Colonic mucosa (tissue), 4 donors: ENCODE measurements around the gene BICD1. TPM values are rescaled to one million over a fixed set of nuclear protein-coding genes. Genes with fewer than 3 reads are reported as not detected.

Experiments
- DNase-seq: peaks from one replicate; pipeline ENCODE4 v3.0.0-alpha.2; 2020
- H3K27ac ChIP-seq: fragments of 200-600 bp; one replicate; pipeline ENCODE4 v1.8.0; 2021
- H3K27me3 ChIP-seq: fragments of 200-600 bp; one replicate; pipeline ENCODE4 v1.8.0; 2021
- H3K36me3 ChIP-seq: fragments of 200-600 bp; one replicate; pipeline ENCODE4 v1.8.0; 2021
- H3K4me1 ChIP-seq: fragments of 200-600 bp; one replicate; pipeline ENCODE4 v1.8.0; 2021; ENCODE audit warnings: mild to moderate bottlenecking
- H3K4me3 ChIP-seq: fragments of 200-600 bp; one replicate; pipeline ENCODE4 v1.8.0; 2021
- H3K9ac ChIP-seq, 2 donors: one replicate each; pipeline ENCODE4 v1.7.0; 2013; ENCODE audit warnings: control low read depth in 2 of 2, low read depth in 2 of 2, low read length in 2 of 2
- H3K9me3 ChIP-seq: fragments of 200-600 bp; one replicate; pipeline ENCODE4 v1.8.0; 2021
- intact Hi-C: fragments of 100-400 bp; cut with DNase I; formaldehyde crosslinking; loops from one replicate; pipeline ENCODE4 v1.14.1; 2022
- total RNA-seq, 2 donors: library from RNA; stranded (reverse); fragmentation: NEBNext Ultra II Directional in 1 of 2; extraction: Animal tissue kit (Norgen Biotek cat#: 25700) in 1 of 2; gene quantifications; one replicate each; pipeline ENCODE4 v1.2.1, GENCODE V29; 2021
- TF ChIP-seq, protein P1 (sequence below): fragments of 200-600 bp; IDR thresholded peaks from one replicate; pipeline ENCODE4 v1.8.0; 2022; ENCODE audit warnings: antibody characterized with exemption, mild to moderate bottlenecking
- donor health status: healthy.
- donor health status: DM: no; HTN: no; CAD: no.
- donor health status: DM: no; HTN: no; CAD: no.

The BICD1 gene
- total RNA-seq, 2 donors from 2014 or later: 4.2 to 5.8 TPM

DNA sequence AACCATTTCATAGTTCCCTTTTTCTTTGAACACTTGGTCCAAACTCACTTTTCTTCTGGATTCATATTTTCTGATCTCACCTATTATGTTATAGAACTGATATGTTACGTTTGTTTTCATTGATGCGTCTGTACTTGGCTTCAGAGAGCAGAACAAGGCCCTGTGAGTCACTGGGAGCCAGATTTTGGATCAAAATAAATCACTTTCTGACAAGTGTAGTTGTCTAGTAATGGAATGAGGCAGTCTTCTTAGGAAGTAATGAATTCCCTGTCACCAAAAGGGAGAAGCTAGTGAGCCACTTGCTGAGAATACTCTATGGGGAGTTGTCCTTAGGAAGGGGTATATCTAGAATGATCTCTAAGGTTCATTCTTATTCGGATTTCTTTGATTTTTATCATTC is 10.2 kb downstream of the BICD1 start:
- Histone ChIP-seq H3K27ac (no peak overlapping the region), H3K27me3 (no peaks in the 10 kb centered on the region), H3K9ac (no peak overlapping the region), H3K9me3 (no peaks in the 10 kb centered on the region), H3K4me1 (no peaks in the 10 kb centered on the region), H3K36me3 (no peaks in the 10 kb centered on the region), H3K4me3 (no peak overlapping the region)
- TF ChIP-seq, protein P1, sequence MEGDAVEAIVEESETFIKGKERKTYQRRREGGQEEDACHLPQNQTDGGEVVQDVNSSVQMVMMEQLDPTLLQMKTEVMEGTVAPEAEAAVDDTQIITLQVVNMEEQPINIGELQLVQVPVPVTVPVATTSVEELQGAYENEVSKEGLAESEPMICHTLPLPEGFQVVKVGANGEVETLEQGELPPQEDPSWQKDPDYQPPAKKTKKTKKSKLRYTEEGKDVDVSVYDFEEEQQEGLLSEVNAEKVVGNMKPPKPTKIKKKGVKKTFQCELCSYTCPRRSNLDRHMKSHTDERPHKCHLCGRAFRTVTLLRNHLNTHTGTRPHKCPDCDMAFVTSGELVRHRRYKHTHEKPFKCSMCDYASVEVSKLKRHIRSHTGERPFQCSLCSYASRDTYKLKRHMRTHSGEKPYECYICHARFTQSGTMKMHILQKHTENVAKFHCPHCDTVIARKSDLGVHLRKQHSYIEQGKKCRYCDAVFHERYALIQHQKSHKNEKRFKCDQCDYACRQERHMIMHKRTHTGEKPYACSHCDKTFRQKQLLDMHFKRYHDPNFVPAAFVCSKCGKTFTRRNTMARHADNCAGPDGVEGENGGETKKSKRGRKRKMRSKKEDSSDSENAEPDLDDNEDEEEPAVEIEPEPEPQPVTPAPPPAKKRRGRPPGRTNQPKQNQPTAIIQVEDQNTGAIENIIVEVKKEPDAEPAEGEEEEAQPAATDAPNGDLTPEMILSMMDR: no peak
- DNase-seq: no peak
- intact Hi-C loops: no loop called here

DNA sequence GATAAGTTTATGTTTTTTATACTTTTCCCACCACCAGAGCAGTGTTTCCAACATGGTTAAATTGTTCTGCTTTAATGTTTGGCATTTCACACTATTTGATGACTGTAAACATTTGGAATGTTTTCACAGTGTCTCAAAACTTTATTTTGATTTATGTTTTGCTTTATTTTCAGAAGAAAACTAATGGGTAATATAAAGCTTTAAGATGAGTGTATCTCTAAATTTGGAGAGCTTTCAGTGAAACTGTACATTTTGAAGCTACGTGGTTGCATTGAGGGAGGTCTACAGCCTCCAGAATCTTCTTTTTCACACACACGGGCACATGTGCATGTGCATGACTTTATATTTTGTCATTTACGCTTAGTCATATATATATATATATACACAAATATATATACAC is 10.7 kb downstream of the BICD1 start:
- Histone ChIP-seq H3K4me3 (no peak overlapping the region), H3K27ac (no peak overlapping the region), H3K4me1 (no peaks in the 10 kb centered on the region), H3K9ac (no peak overlapping the region), H3K36me3 (no peaks in the 10 kb centered on the region), H3K9me3 (no peaks in the 10 kb centered on the region), H3K27me3 (no peaks in the 10 kb centered on the region)
- intact Hi-C loops: no loop called here
- TF ChIP-seq, protein P1: no peak
- DNase-seq: no peak

DNA sequence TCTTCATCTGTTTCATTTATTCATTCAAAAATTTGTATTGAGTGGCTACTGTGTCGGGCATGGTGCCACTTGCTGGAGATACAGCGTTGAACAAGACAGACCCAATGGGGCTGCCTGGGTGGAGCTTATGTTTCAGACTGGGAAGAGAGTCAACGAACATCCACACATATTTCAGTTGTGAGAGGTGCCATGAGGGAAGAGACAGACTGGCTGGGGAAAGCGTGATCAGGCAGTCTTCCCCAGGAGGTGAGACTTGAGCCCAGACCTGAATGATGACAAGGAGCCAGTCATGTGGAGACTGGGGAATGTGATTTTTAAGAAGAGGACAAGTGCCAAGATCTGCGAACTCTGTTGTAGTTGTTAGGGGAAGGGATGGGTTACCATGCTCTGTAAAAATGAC is 12.2 kb downstream of the BICD1 start:
- Histone ChIP-seq H3K4me1 (no peaks in the 10 kb centered on the region), H3K27ac (no peak overlapping the region), H3K9me3 (no peaks in the 10 kb centered on the region), H3K36me3 (no peaks in the 10 kb centered on the region), H3K27me3 (no peaks in the 10 kb centered on the region), H3K9ac (no peak overlapping the region), H3K4me3 (no peak overlapping the region)
- intact Hi-C loops: no loop called here
- no peak for DNase-seq
- TF ChIP-seq, protein P1: no peak

DNA sequence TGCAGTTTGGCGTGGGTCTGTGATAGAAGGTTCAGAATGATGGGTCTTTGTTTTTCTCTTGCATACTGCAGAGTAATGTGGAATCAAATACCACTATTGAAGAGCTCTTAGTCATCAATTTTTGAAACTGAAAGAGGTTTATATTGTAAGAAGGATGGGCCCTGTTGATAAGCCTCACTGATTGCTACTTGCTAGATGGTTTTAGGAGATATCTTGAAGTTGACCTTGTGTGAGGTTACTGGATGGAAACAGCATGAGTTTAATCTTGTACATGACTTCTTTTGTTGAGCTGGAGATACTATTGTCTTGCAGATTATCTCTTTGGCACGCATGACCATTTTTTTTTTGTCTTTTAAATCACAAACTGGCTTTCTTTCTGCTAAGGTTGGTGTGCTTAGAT is 13.8 kb downstream of the BICD1 start:
- no peaks in the 10 kb centered on the region for H3K36me3 ChIP-seq
- H3K4me3 ChIP-seq: no peak overlapping the region
- DNase-seq: no peak
- intact Hi-C loops: no loop called here
- H3K27me3 ChIP-seq: no peaks in the 10 kb centered on the region
- H3K9ac ChIP-seq: no peak overlapping the region
- no peaks in the 10 kb centered on the region for H3K4me1 ChIP-seq
- TF ChIP-seq, protein P1: no peak
- no peaks in the 10 kb centered on the region for H3K9me3 ChIP-seq
- H3K27ac ChIP-seq: no peak overlapping the region

DNA sequence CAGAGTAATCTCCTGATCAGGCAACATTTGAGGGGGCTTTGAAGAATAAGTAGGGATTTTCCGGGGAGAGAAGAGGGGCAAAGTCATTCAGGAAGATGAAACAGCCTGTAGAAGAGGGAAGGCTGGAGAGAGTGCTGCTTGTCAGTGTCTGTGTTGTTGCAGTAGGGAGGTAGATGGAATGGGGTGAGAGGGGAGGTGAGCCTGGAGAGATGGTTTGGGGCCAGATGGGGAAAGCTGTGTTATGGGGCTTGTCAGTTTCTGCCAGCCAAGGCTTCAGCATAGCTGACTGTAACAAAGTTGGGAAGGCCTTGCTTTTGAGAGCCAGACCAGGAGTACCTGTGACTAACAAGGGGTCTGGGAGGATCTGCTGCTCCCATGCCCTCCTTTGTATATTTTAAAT is 18.0 kb downstream of the BICD1 start:
- H3K9me3 ChIP-seq: no peaks in the 10 kb centered on the region
- H3K4me1 ChIP-seq: no peaks in the 10 kb centered on the region
- H3K36me3 ChIP-seq: no peaks in the 10 kb centered on the region
- H3K4me3 ChIP-seq: no peak overlapping the region
- H3K27ac ChIP-seq: no peak overlapping the region
- no peaks in the 10 kb centered on the region for H3K27me3 ChIP-seq
- H3K9ac ChIP-seq: no peak overlapping the region
- intact Hi-C loops: no loop called here
- TF ChIP-seq, protein P1: no peak
- DNase-seq: no peak
